Smooth muscle cell (in vitro differentiated cells): ENCODE results near the gene SOWAHC. TPM values are rescaled to one million over a fixed set of nuclear protein-coding genes. Genes with fewer than 3 reads are reported as not detected.
A peak's percentile ranks its signal among the peaks of the same experiment; 100 is the strongest.

Source experiments
- DNase-seq: peaks from one replicate; lab custom pipeline; 2025; ENCODE audit not compliant: unreplicated experiment; lab: John Stamatoyannopoulos, UW
- H2AFZ ChIP-seq: fragments of 200-600 bp; sonication (generic); 2 replicates; pipeline ENCODE4 v1.6.0; 2016; ENCODE audit warnings: antibody characterized with exemption, low read depth, mild to moderate bottlenecking
- H3F3A ChIP-seq: fragments of 200-600 bp; sonication (generic); 2 replicates; pipeline ENCODE4 v1.6.0; 2017; ENCODE audit warnings: antibody characterized with exemption, low read depth
- H3K27ac ChIP-seq: fragments of 200-600 bp; sonication (generic); 2 replicates; pipeline ENCODE4 v1.5.1; 2016; ENCODE audit warnings: low read depth, mild to moderate bottlenecking
- H3K27me3 ChIP-seq: fragments of 200-600 bp; sonication (generic); 2 replicates; pipeline ENCODE4 v1.6.1; 2016; ENCODE audit warnings: low read depth, mild to moderate bottlenecking
- H3K36me3 ChIP-seq: fragments of 200-600 bp; sonication (generic); 2 replicates; pipeline ENCODE4 v1.5.1; 2016; ENCODE audit warnings: low read depth
- H3K4me1 ChIP-seq: fragments of 200-600 bp; sonication (generic); 2 replicates; pipeline ENCODE4 v1.5.1; 2016; ENCODE audit warnings: low read depth
- H3K4me2 ChIP-seq: fragments of 200-600 bp; sonication (generic); 2 replicates; pipeline ENCODE4 v1.6.0; 2016; ENCODE audit warnings: mild to moderate bottlenecking
- H3K4me3 ChIP-seq: fragments of 200-600 bp; sonication (generic); 2 replicates; pipeline ENCODE4 v1.5.1; 2016; ENCODE audit warnings: mild to moderate bottlenecking
- H3K79me2 ChIP-seq: fragments of 200-600 bp; sonication (generic); 2 replicates; pipeline ENCODE4 v1.6.0; 2016; ENCODE audit warnings: low read depth, mild to moderate bottlenecking
- H3K9ac ChIP-seq: fragments of 200-600 bp; sonication (generic); 2 replicates; pipeline ENCODE4 v1.6.0; 2016; ENCODE audit warnings: low read depth
- H3K9me3 ChIP-seq: fragments of 200-600 bp; sonication (generic); replicated peaks from 2 replicates; pipeline ENCODE4 v1.5.1; 2016; ENCODE audit warnings: low read depth
- H4K20me1 ChIP-seq: fragments of 200-600 bp; sonication (generic); 2 replicates; pipeline ENCODE4 v1.6.0; 2016; ENCODE audit warnings: low read depth
- CTCF ChIP-seq: fragments of 200-600 bp; sonication (generic); IDR thresholded peaks from 2 replicates; pipeline ENCODE4 v1.5.1; 2017; ENCODE audit warnings: borderline replicate concordance, mild to moderate bottlenecking, antibody characterized with exemption; ENCODE audit not compliant: insufficient read depth, poor library complexity, severe bottlenecking
- WGBS: methylation state at CpG from one replicate; pipeline ENCODE4 v1.1.7; 2016; ENCODE audit warnings: low lambda C conversion rate; 5-methylcytosine and 5-hydroxymethylcytosine counted together
- polyA plus RNA-seq: library from polyadenylated mRNA; unstranded; fragments of >200 nt; fragmentation: Nextera tagmentation; extraction: Ambion mirVana; gene quantifications from 2 replicates; pipeline ENCODE4 v1.2.1, GENCODE V29; 2016
- total RNA-seq: library from RNA; depleted of rRNA; stranded (reverse); fragments of >200 nt; gene quantifications from 2 replicates; pipeline ENCODE4 v1.2.3, GENCODE V29; 2014

Gene SOWAHC
- total and polyA plus RNA-seq, 2 experiments from 2014 or later: 20.2 to 31.2 TPM

- H3K36me3 ChIP-seq: no peaks in the 10 kb centered on the region
- H3K4me2 ChIP-seq: no peak overlapping the region
- no peaks in the 10 kb centered on the region for H3F3A ChIP-seq
- H3K9me3 ChIP-seq: no peaks in the 10 kb centered on the region
- no peak overlapping the region for H3K27ac ChIP-seq
- TF ChIP-seq CTCF: no peak
- no peaks in the 10 kb centered on the region for H3K27me3 ChIP-seq
- H3K4me3 ChIP-seq: no peak overlapping the region
- no peaks in the 10 kb centered on the region for H4K20me1 ChIP-seq
- H3K4me1 ChIP-seq: no peaks in the 10 kb centered on the region
- no peaks in the 10 kb centered on the region for H3K79me2 ChIP-seq
- no peak overlapping the region for H3K9ac ChIP-seq
- 87% methylated on average over 3 of the region's 3 CpGs for WGBS
- no peak for DNase-seq
- no peak overlapping the region for H2AFZ ChIP-seq
Observed at GRCh38 chr2:109660046-109660860, 46.1 kb downstream of the SOWAHC start.

- H3K27ac ChIP-seq: no peak overlapping the region
- no peak overlapping the region for H3K4me2 ChIP-seq
- TF ChIP-seq CTCF: no peak
- no peaks in the 10 kb centered on the region for H3K27me3 ChIP-seq
- no peaks in the 10 kb centered on the region for H3K79me2 ChIP-seq
- H3F3A ChIP-seq: no peaks in the 10 kb centered on the region
- no peak overlapping the region for H2AFZ ChIP-seq
- no peaks in the 10 kb centered on the region for H4K20me1 ChIP-seq
- H3K4me3 ChIP-seq: no peak overlapping the region
- DNase-seq: no peak
- H3K9ac ChIP-seq: no peak overlapping the region
- H3K4me1 ChIP-seq: no peaks in the 10 kb centered on the region
- H3K9me3 ChIP-seq: no peaks in the 10 kb centered on the region
- H3K36me3 ChIP-seq: no peaks in the 10 kb centered on the region
Observed at GRCh38 chr2:109662889-109663288, 48.7 kb downstream of the SOWAHC start.

GRCh38 chr2:109663721-109664120, 49.6 kb downstream of the SOWAHC start:
- Histone ChIP-seq H3K9ac (no peak overlapping the region), H3K9me3 (no peaks in the 10 kb centered on the region), H3K36me3 (no peaks in the 10 kb centered on the region), H3K4me1 (no peaks in the 10 kb centered on the region), H3K4me3 (no peak overlapping the region), H3K27ac (no peak overlapping the region), H3K27me3 (no peaks in the 10 kb centered on the region), H3K4me2 (peak overlapping the region; percentile 49), H3F3A (no peaks in the 10 kb centered on the region), H4K20me1 (no peaks in the 10 kb centered on the region), H3K79me2 (no peaks in the 10 kb centered on the region), H2AFZ (peak overlapping the region; percentile 46)
- 53% methylated on average over 4 of the region's 4 CpGs for WGBS
- no peak for DNase-seq
- no peak for TF ChIP-seq CTCF

GRCh38 chr2:109666466-109666865, 52.3 kb downstream of the SOWAHC start:
- 79% methylated on average over 1 of the region's 1 CpG for WGBS
- no peaks in the 10 kb centered on the region for H3K27me3 ChIP-seq

More at GRCh38 chr2:109666466-109666865, 52.3 kb downstream of the SOWAHC start:
- H3K79me2 ChIP-seq: no peaks in the 10 kb centered on the region
- H3K9ac ChIP-seq: no peak overlapping the region
- DNase-seq: no peak
- H3K9me3 ChIP-seq: no peaks in the 10 kb centered on the region
- H4K20me1 ChIP-seq: no peaks in the 10 kb centered on the region
- H2AFZ ChIP-seq: no peak overlapping the region
- H3K36me3 ChIP-seq: no peaks in the 10 kb centered on the region
- no peaks in the 10 kb centered on the region for H3F3A ChIP-seq
- no peaks in the 10 kb centered on the region for H3K4me1 ChIP-seq
- H3K4me2 ChIP-seq: no peak overlapping the region
- no peak for TF ChIP-seq CTCF
- no peak overlapping the region for H3K4me3 ChIP-seq
- no peak overlapping the region for H3K27ac ChIP-seq
